GM18517 (cell line): ENCODE measurements around the gene TRIP13.
"Not testable (repeated sequence)": the region's sequence is repeated elsewhere in the genome, so short reads cannot be mapped to it uniquely, and the experiment has no call there.

Experiments used
- ATAC-seq: cut with Tn5 transposase; IDR thresholded peaks from one replicate; pipeline ENCODE4 v1.9.1; 2021; ENCODE audit warnings: mild to moderate bottlenecking, moderate library complexity; ENCODE audit not compliant: unreplicated experiment

TRIP13 gene

DNA sequence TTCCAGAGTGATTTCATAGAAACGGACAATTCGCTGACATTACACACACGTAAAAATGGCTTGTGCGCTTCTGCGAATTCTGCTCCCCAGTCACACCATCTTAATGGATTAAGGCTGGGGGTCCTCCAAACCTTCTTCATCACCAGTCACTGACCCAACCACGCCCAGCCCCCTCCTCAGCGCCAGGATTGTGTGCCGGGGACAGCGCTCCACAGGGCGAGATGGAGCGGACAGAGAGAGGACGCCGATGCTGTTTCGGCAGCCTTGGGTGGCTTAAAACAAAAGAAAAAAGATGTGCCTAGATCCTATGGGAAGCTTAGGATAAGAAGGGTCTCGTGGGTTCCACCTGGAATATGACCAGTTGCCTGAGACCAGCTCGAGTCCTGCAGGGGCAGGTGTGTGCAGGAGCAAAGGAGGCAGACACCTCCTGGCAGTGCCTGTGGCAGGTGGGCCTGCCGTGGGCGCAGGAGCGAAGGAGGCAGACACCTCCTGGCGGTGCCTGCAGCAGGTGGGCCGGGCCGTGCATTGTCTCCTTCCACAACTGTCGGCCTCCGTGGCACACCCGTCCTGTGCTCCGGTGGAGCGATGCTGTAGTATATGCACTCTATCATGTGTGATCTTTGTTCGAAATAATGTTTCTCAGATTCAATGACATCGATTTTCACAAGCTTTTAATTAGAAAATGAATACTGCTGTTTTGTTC lies 20.9 kb upstream of the TRIP13 start:
- no peak for ATAC-seq

GRCh38 chr5:872301-872700 lies 20.4 kb upstream of the TRIP13 start:
- no peak for ATAC-seq

DNA sequence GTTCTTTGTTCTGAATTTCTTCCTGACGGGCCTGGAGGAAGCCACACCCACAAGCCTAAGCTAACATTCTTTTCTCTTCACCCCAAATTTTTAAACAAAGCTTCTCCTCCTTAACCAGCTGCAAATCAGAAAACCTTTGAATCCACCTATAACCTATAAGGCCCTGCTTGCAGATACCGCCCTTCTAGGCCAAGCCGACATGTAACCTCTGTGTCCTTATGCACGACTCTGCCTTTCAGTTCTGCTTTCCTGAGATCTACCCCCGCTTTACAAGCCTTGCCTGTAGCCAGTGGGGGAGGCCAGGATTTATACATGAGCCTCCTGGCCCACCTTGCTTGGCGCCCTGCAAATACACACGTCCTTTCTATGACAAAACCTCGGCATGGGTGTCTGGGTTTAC lies 19.4 kb upstream of the TRIP13 start:
- ATAC-seq = no peak

DNA sequence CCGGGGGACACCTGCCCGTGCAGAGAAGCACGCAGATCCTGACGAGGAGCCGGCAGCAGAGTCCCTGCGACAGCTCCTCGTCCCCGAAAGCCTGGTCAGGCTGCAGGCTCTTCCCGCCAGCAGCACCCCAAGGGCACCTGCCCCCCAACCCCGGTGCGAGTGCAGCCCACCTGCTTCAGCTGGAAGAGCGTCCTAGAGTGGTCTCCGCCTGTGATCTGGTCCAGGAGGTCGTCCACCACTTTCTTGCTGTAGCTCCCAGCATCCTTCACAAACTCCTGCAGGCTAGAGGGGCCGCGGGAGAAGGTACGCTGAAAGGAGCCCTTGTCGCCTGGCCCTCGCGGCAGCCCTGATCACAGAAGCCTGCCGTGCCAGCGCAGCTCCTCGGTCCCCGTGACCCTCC lies 16.8 kb upstream of the TRIP13 start:
- ATAC-seq = no peak

- ATAC-seq = no peak
These were observed 16.0 kb upstream of the TRIP13 start for GRCh38 chr5:876398-877365.

- no peak for ATAC-seq
These were observed 14.6 kb upstream of the TRIP13 start for GRCh38 chr5:878125-878524.

- ATAC-seq = not testable (repeated sequence)
These were observed 14.0 kb upstream of the TRIP13 start for GRCh38 chr5:878677-879076.

DNA sequence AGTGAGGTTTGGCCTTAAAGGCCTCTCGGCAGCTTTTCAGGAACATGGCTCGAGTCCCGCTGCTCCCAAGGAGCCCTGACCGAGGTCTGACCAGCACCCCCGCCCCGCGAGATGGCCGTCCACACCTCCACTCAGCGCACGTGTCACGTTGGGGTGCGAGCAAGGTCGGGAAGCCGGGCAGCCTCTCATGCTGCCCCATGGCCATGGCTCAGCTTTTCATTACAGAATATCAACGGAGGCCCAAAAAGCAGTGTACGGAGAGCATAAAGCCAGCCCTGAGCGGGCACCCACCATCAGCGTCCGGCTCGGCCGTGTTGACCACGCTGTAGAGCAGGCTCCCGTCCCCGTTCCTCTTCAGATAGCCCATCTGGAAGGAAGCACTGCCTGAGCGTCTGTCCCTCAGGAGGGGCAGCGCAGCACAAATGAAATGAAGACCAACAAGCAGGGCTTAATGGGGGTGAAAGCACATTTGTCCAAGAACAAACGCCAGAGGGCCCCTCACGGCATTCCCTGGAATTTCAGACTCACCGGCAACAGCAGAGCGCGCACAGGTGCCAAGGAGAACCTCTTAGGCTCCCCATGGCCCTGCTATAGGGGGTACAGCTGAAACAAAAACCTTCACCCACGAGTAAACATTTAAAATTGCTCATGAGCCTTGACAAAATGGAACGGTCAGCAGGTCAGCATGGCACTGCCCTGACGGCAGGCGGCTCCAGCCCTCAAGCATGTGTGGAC lies 11.7 kb upstream of the TRIP13 start:
- ATAC-seq = no peak

DNA sequence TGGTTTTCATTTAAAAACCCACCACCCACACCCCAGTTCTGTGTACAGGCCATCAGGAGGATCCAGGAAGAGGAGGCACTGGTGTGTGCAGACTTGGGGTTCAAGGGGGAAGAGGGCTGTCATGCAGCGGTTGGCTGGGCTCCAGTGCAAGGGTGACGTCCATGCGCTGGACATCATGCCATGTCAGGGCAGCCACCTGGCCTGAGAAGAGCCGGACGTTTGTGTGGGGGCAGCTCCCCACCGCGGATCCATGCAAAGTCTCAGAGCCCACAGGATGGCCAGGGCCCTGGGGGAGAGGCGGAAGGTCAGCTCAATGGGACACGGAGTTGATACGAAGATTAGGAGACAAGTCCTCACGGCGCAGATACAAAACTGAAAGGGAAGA lies 11.1 kb upstream of the TRIP13 start:
- ATAC-seq = no peak

DNA sequence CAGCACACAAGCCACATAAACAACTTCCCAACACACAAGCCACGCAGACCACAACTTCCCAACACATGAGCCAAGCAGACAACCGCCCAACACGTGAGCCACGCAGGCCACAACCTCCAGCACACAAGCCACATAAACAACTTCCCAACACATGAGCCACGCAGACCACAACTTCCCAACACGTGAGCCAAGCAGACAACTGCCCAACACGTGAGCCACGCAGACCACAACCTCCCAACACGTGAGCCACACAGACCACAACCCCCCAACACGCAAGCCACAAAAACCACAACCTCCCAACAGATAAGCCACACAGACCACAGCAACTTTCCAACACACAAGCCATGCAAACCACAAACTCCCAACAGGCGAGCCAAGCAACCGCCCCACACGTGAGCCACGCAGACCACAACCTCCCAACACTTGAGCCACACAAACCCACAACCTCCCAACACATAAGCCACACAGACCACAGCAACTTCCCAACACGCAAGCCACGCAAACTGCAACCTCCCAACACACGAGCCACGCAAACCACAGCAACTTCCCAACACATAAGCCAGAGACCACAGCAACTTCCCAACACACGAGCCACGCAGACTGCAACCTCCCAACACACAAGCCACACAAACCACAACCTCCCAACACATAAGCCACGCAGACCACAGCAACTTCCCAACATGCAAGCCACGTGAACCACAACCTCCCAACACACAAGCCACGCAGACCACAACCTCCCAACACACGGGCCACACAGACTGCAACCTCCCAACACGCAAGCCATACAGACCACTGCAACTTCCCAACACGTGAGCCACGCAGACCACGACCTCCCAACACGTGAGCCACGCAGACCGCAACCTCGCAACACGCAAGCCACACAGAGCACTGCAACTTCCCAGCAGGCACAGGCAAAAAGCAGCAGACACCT lies 10.2 kb upstream of the TRIP13 start:
- ATAC-seq = no peak

- ATAC-seq = no peak
These were observed 9.1 kb upstream of the TRIP13 start for GRCh38 chr5:883475-884181.

GRCh38 chr5:884345-885126 lies 8.1 kb upstream of the TRIP13 start:
- ATAC-seq = no peak

GRCh38 chr5:885127-885442 lies 7.6 kb upstream of the TRIP13 start:
- no peak for ATAC-seq

GRCh38 chr5:885529-885928 lies 7.2 kb upstream of the TRIP13 start:
- no peak for ATAC-seq

DNA sequence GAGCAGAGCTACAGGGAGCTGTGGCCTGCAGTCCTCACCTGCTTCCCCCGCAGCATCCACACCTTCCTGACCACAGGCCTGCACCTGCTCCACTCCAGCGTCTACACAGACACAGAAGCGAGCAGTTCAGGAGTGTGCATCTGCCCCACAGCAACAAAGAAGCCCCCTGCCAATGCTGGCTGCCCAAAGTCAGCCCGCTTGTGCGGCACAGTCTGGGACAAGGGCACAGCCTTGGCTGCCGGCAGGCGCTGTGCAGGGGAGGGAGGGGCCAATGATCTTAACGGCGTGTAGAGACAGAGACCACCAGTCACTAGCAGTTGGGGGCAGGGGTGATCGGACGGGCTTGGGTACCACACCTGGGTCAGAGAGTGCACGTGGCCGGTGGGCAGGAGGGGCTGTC lies 6.6 kb upstream of the TRIP13 start:
- no peak for ATAC-seq

DNA sequence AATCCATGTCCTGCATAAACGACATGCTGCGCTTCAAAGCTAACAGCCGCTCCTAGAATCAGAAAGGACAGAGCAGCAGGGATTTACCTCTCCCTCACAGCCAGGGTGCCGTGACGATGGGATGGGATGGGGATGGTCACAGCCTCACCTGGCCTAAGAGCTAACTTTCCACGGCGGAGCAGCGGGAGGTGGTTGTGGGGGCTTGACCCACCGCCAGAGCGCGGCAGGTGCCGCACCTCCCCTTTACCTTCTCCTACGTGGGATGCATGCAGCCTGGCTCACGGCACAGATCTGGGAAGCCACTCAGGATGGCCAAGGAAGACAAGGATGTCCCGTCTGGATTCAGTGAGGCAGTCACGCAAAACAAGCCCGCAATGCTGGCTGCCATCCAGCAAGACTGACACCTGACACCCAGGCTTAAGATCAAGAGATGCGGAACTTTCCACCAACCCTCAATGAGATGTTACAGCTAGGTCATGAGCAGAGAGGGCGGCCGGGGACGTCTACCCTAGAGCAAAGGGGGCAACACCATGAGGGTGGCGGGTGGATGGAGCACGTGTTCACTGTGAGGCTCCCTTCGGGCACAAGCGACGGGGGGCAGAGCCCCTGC lies 5.9 kb upstream of the TRIP13 start:
- no peak for ATAC-seq

DNA sequence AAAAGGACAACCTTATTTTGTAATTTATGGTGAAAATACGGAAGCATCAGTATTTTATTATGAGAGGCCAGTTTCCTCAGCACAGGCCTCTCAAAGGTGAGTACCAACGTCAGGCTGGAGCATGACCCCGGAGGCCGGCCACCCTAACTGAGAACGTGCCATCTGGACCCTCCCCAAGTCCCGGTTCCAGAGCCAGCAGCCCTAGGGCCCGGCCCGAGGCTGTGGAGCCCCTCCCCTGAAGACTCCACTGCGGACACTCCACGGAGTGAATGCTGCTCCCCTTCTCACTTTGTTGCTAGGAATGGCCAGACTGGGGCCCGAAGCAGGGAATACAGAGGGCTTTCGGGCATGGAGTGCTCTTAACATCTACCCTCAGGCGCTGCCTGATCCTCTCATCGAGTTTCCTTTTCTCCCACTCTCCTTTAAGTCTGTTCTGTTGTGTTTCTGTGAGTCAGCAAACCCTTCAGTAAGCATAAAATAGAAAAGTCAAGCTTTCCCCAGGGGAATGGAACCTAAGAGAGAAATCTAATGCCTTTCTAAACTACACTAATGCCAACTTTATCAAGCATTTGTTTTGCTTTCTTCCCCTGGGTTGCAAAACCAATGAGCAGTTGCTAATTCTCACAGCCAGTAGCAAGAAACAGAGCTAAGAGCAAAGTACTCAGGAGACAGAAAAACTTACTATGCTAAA lies 4.6 kb upstream of the TRIP13 start:
- ATAC-seq = no peak

- no peak for ATAC-seq
These were observed 4.0 kb upstream of the TRIP13 start for GRCh38 chr5:888638-889035.
